ENCODE measurements around the gene CACNA1F. TPM values are rescaled to one million over a fixed set of nuclear protein-coding genes. Genes with fewer than 3 reads are reported as not detected.

The CACNA1F gene
- total and polyA plus RNA-seq, 9 of the 15 experiments (the other 6 are each of a cell fraction or from before 2014, with no cell fraction given): under 0.01 to 0.41 (median 0.03) TPM; not detected in 3

DNA sequence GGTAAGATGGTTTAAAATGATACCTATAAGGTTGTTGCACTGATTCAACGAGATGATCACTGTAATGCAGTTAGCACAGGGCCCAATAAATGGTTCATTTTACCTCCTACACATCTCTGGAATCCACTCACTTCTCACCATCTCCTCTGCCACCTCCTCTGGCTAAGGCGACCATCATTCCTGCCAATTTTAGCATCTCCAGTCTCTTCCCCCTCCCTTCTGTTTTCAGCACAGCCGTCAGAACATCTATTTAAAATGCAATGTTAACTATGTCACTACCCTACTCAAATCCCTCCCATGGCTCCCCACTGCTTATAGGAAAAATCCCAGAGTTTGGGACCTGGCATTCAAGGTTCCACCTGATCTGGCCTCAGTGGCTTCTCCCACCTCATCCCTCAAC lies 29.6 kb downstream of the CACNA1F start (continued):
- TF ChIP-seq PPARD (CRISPR knock-in tag; IDR thresholded peaks at IDR 0.05): no peak
- TF ChIP-seq ZNF707 (CRISPR knock-in tag; conservative IDR thresholded peaks at IDR 0.05): no peak
- no peak for TF ChIP-seq TRIM24 (IDR thresholded peaks at IDR 0.05)
- TF ChIP-seq POLR2AphosphoS2 (IDR thresholded peaks at IDR 0.05; ENCODE audit: low read length): no peak
- TF ChIP-seq ZNF224 (CRISPR knock-in tag; IDR thresholded peaks at IDR 0.05): no peak
- no peak for TF ChIP-seq HOXB6 (CRISPR knock-in tag; IDR thresholded peaks at IDR 0.05; ENCODE audit: borderline replicate concordance)
- TF ChIP-seq PCBP2 (IDR thresholded peaks at IDR 0.05; ENCODE audit: low read depth, low read length, poor library complexity, severe bottlenecking): no peak

DNA sequence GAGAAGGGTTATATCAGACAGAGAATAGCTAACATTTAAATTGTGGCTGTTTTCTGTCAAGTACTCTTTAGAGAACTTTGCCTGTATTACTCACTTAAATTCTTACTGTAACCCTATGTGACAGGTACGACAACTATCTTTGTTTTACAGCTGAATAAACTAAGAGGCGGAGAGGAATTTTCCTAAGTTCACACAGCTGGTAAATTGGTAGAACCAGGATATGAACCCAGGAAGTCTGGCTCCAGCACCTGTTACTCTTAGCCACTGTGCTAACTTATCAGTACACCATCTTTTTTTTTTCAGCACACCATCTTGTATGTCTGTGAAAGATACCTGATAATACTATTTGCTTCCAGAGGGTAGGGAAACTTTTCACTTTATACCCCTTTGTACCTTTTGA lies 31.1 kb downstream of the CACNA1F start:
- Histone ChIP-seq H3K27ac (ENCODE audit: extremely low read depth, low read depth, low read length) (no peak overlapping the region), H3K9me1 (ENCODE audit: control insufficient read depth, insufficient read depth, low read length) (no peaks in the 10 kb centered on the region), H3K4me3 (no peak overlapping the region), H3K36me3 (ENCODE audit: control insufficient read depth, insufficient read depth, low read length) (no peaks in the 10 kb centered on the region), H3K9ac (ENCODE audit: insufficient read depth in 1 of 2, low read depth in 2 of 2, low read length in 2 of 2) (no peak overlapping the region), H3K4me2 (ENCODE audit: insufficient read depth, low read length) (no peak overlapping the region), H3K4me1 (replicated peaks in 1 of 2; ENCODE audit: control insufficient read depth in 2 of 2, insufficient read depth in 2 of 2, low read length in 2 of 2) (peaks cover 17 to 33% of the 10 kb centered on the region in 2 experiments; a peak in 4 of 5 replicates), H4K20me1 (replicated peaks; ENCODE audit: control insufficient read depth, insufficient read depth, low read length) (no peaks in the 10 kb centered on the region), H3K79me2 (ENCODE audit: control insufficient read depth, insufficient read depth, low read length) (no peaks in the 10 kb centered on the region), H3K9me3 (replicated peaks; ENCODE audit: control insufficient read depth, insufficient read depth, low read depth, low read length) (no peaks in the 10 kb centered on the region), H3K27me3 (ENCODE audit: control insufficient read depth in 2 of 2, insufficient read depth in 2 of 2, low read length in 2 of 2) (no peaks in the 10 kb centered on the region), H2AFZ (ENCODE audit: low read depth, low read length) (no peak overlapping the region)
- BruUV-seq (replicated peaks): no TSS peak
- ChIA-PET POLR2A (interaction anchor here (1.0 to 1.1 kb wide), 2 partner anchors 11 to 12 kb away, joined by 3 to 4 read pairs; no protein-coding TSS in a partner anchor), CTCF (ENCODE audit: low intra/inter-chr PET ratio) (no interaction called here)
- intact Hi-C loops (cut with micrococcal nuclease) (no loop called here), in situ Hi-C loops (cut with MboI) (no loop called here)
- ATAC-seq (no peak), DNase-seq (ENCODE audit: extremely low read depth in 1 of 4, low spot score in 3 of 4) (no peak), FAIRE-seq (no peak)
- whole genome bisulfite sequencing (ENCODE audit: insufficient coverage, low coverage, missing lambda C conversion rate): 33% methylated on average over 2 of the region's 2 CpGs
- no peak for TF ChIP-seq SIN3A (IDR thresholded peaks at IDR 0.05; ENCODE audit: borderline replicate concordance in 2 of 2, control insufficient read depth in 1 of 2, low read depth in 2 of 2, low read length in 2 of 2)
- no peak for TF ChIP-seq RBM39 (optimal IDR thresholded peaks at IDR 0.05; ENCODE audit: low read depth, low read length)
- no peak for TF ChIP-seq PML (IDR thresholded peaks at IDR 0.05; ENCODE audit: low read length)
- no peak for TF ChIP-seq CBX3 (IDR thresholded peaks at IDR 0.05; ENCODE audit: borderline replicate concordance in 1 of 2, low read length in 2 of 2)
- TF ChIP-seq ZNF124 (CRISPR knock-in tag; IDR thresholded peaks at IDR 0.05): no peak
- no peak for TF ChIP-seq ZNF699 (CRISPR knock-in tag; IDR thresholded peaks at IDR 0.05; ENCODE audit: insufficient replicate concordance)
- no peak for TF ChIP-seq ZNF354B (CRISPR knock-in tag; IDR thresholded peaks at IDR 0.05)
- TF ChIP-seq KAT8 (IDR thresholded peaks at IDR 0.05; ENCODE audit: low read depth): no peak
- TF ChIP-seq PRMT5 (CRISPR knock-in tag; IDR thresholded peaks at IDR 0.05): no peak
- TF ChIP-seq, protein P1, sequence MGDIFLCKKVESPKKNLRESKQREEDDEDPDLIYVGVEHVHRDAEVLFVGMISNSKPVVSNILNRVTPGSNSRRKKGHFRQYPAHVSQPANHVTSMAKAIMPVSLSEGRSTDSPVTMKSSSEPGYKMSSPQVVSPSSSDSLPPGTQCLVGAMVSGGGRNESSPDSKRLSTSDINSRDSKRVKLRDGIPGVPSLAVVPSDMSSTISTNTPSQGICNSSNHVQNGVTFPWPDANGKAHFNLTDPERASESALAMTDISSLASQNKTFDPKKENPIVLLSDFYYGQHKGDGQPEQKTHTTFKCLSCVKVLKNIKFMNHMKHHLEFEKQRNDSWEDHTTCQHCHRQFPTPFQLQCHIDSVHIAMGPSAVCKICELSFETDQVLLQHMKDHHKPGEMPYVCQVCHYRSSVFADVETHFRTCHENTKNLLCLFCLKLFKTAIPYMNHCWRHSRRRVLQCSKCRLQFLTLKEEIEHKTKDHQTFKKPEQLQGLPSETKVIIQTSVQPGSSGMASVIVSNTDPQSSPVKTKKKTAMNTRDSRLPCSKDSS (IDR thresholded peaks at IDR 0.05; ENCODE audit: low read depth, partially characterized antibody): no peak
- no peak for TF ChIP-seq POLR2G (IDR thresholded peaks at IDR 0.05; ENCODE audit: low read depth, low read length)
- TF ChIP-seq ZNF175 (CRISPR knock-in tag; IDR thresholded peaks at IDR 0.05; ENCODE audit: low read depth): no peak
- no peak for TF ChIP-seq U2AF1 (optimal IDR thresholded peaks at IDR 0.05; ENCODE audit: low read depth, low read length)
- TF ChIP-seq, protein P2, sequence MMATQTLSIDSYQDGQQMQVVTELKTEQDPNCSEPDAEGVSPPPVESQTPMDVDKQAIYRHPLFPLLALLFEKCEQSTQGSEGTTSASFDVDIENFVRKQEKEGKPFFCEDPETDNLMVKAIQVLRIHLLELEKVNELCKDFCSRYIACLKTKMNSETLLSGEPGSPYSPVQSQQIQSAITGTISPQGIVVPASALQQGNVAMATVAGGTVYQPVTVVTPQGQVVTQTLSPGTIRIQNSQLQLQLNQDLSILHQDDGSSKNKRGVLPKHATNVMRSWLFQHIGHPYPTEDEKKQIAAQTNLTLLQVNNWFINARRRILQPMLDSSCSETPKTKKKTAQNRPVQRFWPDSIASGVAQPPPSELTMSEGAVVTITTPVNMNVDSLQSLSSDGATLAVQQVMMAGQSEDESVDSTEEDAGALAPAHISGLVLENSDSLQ (IDR thresholded peaks at IDR 0.05): no peak
- no peak for TF ChIP-seq POU5F1 (IDR thresholded peaks at IDR 0.05; ENCODE audit: borderline replicate concordance, low read depth, low read length, partially characterized antibody)
